ENCODE data around the gene YTHDF1. TPM values are rescaled to one million over a fixed set of nuclear protein-coding genes. Genes with fewer than 3 reads are reported as not detected.

Gene YTHDF1
- polyA plus RNA-seq, 1 donor from 2014 or later, result 36.9 TPM

GRCh38 chr20:63239431-63239830 lies 23.5 kb upstream of the YTHDF1 start:
- H3K9me2 ChIP-seq (ENCODE audit: insufficient read depth, low read length), result no peaks in the 10 kb centered on the region
- H3K4me3 ChIP-seq (ENCODE audit: low read length), result no peak overlapping the region
- H3K4me2 ChIP-seq (ENCODE audit: low read length), result no peak overlapping the region
- no peaks in the 10 kb centered on the region for H4K20me1 ChIP-seq (ENCODE audit: insufficient read depth)
- H3K27me3 ChIP-seq (ENCODE audit: insufficient read depth, low read depth, low read length), result no peaks in the 10 kb centered on the region
- H2AFZ ChIP-seq (ENCODE audit: low read depth, low read length), result no peak overlapping the region
- H3K9me3 ChIP-seq (ENCODE audit: low read length), result no peaks in the 10 kb centered on the region
- H3K79me2 ChIP-seq (replicated peaks; ENCODE audit: insufficient read depth, low read length), result no peaks in the 10 kb centered on the region
- TF ChIP-seq TAF1 (IDR thresholded peaks at IDR 0.05; ENCODE audit: low read depth), result no peak
- TF ChIP-seq MXI1 (conservative IDR thresholded peaks at IDR 0.05; ENCODE audit: poor library complexity, severe bottlenecking), result no peak
- no peak for TF ChIP-seq EP300 (conservative IDR thresholded peaks at IDR 0.05; ENCODE audit: poor library complexity, severe bottlenecking)
- TF ChIP-seq, protein P1, sequence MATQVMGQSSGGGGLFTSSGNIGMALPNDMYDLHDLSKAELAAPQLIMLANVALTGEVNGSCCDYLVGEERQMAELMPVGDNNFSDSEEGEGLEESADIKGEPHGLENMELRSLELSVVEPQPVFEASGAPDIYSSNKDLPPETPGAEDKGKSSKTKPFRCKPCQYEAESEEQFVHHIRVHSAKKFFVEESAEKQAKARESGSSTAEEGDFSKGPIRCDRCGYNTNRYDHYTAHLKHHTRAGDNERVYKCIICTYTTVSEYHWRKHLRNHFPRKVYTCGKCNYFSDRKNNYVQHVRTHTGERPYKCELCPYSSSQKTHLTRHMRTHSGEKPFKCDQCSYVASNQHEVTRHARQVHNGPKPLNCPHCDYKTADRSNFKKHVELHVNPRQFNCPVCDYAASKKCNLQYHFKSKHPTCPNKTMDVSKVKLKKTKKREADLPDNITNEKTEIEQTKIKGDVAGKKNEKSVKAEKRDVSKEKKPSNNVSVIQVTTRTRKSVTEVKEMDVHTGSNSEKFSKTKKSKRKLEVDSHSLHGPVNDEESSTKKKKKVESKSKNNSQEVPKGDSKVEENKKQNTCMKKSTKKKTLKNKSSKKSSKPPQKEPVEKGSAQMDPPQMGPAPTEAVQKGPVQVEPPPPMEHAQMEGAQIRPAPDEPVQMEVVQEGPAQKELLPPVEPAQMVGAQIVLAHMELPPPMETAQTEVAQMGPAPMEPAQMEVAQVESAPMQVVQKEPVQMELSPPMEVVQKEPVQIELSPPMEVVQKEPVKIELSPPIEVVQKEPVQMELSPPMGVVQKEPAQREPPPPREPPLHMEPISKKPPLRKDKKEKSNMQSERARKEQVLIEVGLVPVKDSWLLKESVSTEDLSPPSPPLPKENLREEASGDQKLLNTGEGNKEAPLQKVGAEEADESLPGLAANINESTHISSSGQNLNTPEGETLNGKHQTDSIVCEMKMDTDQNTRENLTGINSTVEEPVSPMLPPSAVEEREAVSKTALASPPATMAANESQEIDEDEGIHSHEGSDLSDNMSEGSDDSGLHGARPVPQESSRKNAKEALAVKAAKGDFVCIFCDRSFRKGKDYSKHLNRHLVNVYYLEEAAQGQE (IDR thresholded peaks at IDR 0.05; ENCODE audit: borderline replicate concordance), result no peak
- TF ChIP-seq RAD21 (conservative IDR thresholded peaks at IDR 0.05), result no peak
- no peak for TF ChIP-seq EZH2 (IDR thresholded peaks at IDR 0.05; ENCODE audit: borderline replicate concordance, insufficient read depth, low read length, poor library complexity, severe bottlenecking)
- TF ChIP-seq, protein P2, sequence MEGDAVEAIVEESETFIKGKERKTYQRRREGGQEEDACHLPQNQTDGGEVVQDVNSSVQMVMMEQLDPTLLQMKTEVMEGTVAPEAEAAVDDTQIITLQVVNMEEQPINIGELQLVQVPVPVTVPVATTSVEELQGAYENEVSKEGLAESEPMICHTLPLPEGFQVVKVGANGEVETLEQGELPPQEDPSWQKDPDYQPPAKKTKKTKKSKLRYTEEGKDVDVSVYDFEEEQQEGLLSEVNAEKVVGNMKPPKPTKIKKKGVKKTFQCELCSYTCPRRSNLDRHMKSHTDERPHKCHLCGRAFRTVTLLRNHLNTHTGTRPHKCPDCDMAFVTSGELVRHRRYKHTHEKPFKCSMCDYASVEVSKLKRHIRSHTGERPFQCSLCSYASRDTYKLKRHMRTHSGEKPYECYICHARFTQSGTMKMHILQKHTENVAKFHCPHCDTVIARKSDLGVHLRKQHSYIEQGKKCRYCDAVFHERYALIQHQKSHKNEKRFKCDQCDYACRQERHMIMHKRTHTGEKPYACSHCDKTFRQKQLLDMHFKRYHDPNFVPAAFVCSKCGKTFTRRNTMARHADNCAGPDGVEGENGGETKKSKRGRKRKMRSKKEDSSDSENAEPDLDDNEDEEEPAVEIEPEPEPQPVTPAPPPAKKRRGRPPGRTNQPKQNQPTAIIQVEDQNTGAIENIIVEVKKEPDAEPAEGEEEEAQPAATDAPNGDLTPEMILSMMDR (IDR thresholded peaks at IDR 0.05; ENCODE audit: poor library complexity, severe bottlenecking), result no peak
- TF ChIP-seq SMC3 (conservative IDR thresholded peaks at IDR 0.05; ENCODE audit: poor library complexity), result no peak
- no peak for TF ChIP-seq POLR2AphosphoS5 (IDR thresholded peaks at IDR 0.05)
- no peaks in the 10 kb centered on the region for H3F3A ChIP-seq (ENCODE audit: insufficient read depth, low read length, poor library complexity, severe bottlenecking)
- H3K36me3 ChIP-seq (ENCODE audit: insufficient read depth, low read length), result no peaks in the 10 kb centered on the region
- no peak overlapping the region for H3K27ac ChIP-seq (ENCODE audit: low read length)
- no peak overlapping the region for H3K9ac ChIP-seq (ENCODE audit: low read length)

- no peaks in the 10 kb centered on the region for H3K9me3 ChIP-seq (ENCODE audit: low read length)
- no peaks in the 10 kb centered on the region for H4K20me1 ChIP-seq (ENCODE audit: insufficient read depth)
- H3K36me3 ChIP-seq (ENCODE audit: insufficient read depth, low read length), result no peaks in the 10 kb centered on the region
- H3K4me3 ChIP-seq (ENCODE audit: low read length), result no peak overlapping the region
- H3K79me2 ChIP-seq (replicated peaks; ENCODE audit: insufficient read depth, low read length), result no peaks in the 10 kb centered on the region
- H3K4me2 ChIP-seq (ENCODE audit: low read length), result no peak overlapping the region
- no peak overlapping the region for H3K27ac ChIP-seq (ENCODE audit: low read length)
- no peaks in the 10 kb centered on the region for H3K9me2 ChIP-seq (ENCODE audit: insufficient read depth, low read length)
- TF ChIP-seq, protein P1 (IDR thresholded peaks at IDR 0.05; ENCODE audit: borderline replicate concordance), result no peak
- TF ChIP-seq, protein P2 (IDR thresholded peaks at IDR 0.05; ENCODE audit: poor library complexity, severe bottlenecking), result no peak
- TF ChIP-seq RAD21 (conservative IDR thresholded peaks at IDR 0.05), result no peak
- no peak for TF ChIP-seq TAF1 (IDR thresholded peaks at IDR 0.05; ENCODE audit: low read depth)
- no peak for TF ChIP-seq EP300 (conservative IDR thresholded peaks at IDR 0.05; ENCODE audit: poor library complexity, severe bottlenecking)
- TF ChIP-seq POLR2AphosphoS5 (IDR thresholded peaks at IDR 0.05), result no peak
- no peak for TF ChIP-seq MXI1 (conservative IDR thresholded peaks at IDR 0.05; ENCODE audit: poor library complexity, severe bottlenecking)
- TF ChIP-seq EZH2 (IDR thresholded peaks at IDR 0.05; ENCODE audit: borderline replicate concordance, insufficient read depth, low read length, poor library complexity, severe bottlenecking), result no peak
- no peak for TF ChIP-seq SMC3 (conservative IDR thresholded peaks at IDR 0.05; ENCODE audit: poor library complexity)
- H2AFZ ChIP-seq (ENCODE audit: low read depth, low read length), result no peak overlapping the region
- H3K9ac ChIP-seq (ENCODE audit: low read length), result no peak overlapping the region
- no peaks in the 10 kb centered on the region for H3F3A ChIP-seq (ENCODE audit: insufficient read depth, low read length, poor library complexity, severe bottlenecking)
- no peaks in the 10 kb centered on the region for H3K27me3 ChIP-seq (ENCODE audit: insufficient read depth, low read depth, low read length)
These were observed 22.7 kb upstream of the YTHDF1 start for GRCh38 chr20:63238514-63239125.

All from neural cell (in vitro differentiated cells).